Ishikawa (cell line): ENCODE data around the gene RFX8.

Source experiments
- CEBPB ChIP-seq: IDR thresholded peaks from 2 replicates; pipeline ENCODE4 v1.6.1; 2012
- CREB1 ChIP-seq: IDR thresholded peaks from 2 replicates; pipeline ENCODE4 v1.6.1; 2012; ENCODE audit warnings: low read depth
- EGR1 ChIP-seq: IDR thresholded peaks from 2 replicates; pipeline ENCODE4 v1.6.1; 2012
- EP300 ChIP-seq: IDR thresholded peaks from 2 replicates; pipeline ENCODE4 v1.6.1; 2012; ENCODE audit warnings: borderline replicate concordance
- FOXM1 ChIP-seq: IDR thresholded peaks from 2 replicates; pipeline ENCODE4 v1.6.1; 2012; ENCODE audit warnings: low read depth, borderline replicate concordance
- NFIC ChIP-seq: IDR thresholded peaks from 2 replicates; pipeline ENCODE4 v1.6.1; 2012
- RAD21 ChIP-seq: IDR thresholded peaks from 2 replicates; pipeline ENCODE4 v1.6.1; 2012; ENCODE audit warnings: low read depth
- TAF1 ChIP-seq: IDR thresholded peaks from 2 replicates; pipeline ENCODE4 v1.6.1; 2012; ENCODE audit warnings: low read depth, mild to moderate bottlenecking
- TCF12 ChIP-seq: IDR thresholded peaks from 2 replicates; pipeline ENCODE4 v1.6.1; 2012; ENCODE audit warnings: low read depth
- TEAD4 ChIP-seq: IDR thresholded peaks from 2 replicates; pipeline ENCODE4 v1.6.1; 2012
- USF1 ChIP-seq: IDR thresholded peaks from 2 replicates; pipeline ENCODE4 v1.6.1; 2012
- YY1 ChIP-seq: IDR thresholded peaks from 2 replicates; pipeline ENCODE4 v1.6.1; 2012; ENCODE audit warnings: low read depth
- ZBTB7A ChIP-seq: IDR thresholded peaks from 2 replicates; pipeline ENCODE4 v1.6.1; 2012; ENCODE audit warnings: low read depth
- TF ChIP-seq, protein P1 (sequence below): IDR thresholded peaks from 2 replicates; pipeline ENCODE4 v1.6.1; 2012
- TF ChIP-seq, protein P2 (sequence below): IDR thresholded peaks from 2 replicates; pipeline ENCODE4 v1.6.1; 2012; ENCODE audit warnings: low read depth, mild to moderate bottlenecking

Gene RFX8

GRCh38 chr2:101477556-101477955 lies 2.6 kb upstream of the RFX8 start:
- no peak for TF ChIP-seq CREB1
- no peak for TF ChIP-seq TAF1
- TF ChIP-seq CEBPB = no peak
- no peak for TF ChIP-seq RAD21
- no peak for TF ChIP-seq EP300
- TF ChIP-seq, protein P1, sequence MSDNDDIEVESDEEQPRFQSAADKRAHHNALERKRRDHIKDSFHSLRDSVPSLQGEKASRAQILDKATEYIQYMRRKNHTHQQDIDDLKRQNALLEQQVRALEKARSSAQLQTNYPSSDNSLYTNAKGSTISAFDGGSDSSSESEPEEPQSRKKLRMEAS = no peak
- TF ChIP-seq YY1 = no peak
- no peak for TF ChIP-seq USF1
- TF ChIP-seq NFIC = no peak
- no peak for TF ChIP-seq FOXM1
- TF ChIP-seq, protein P2, sequence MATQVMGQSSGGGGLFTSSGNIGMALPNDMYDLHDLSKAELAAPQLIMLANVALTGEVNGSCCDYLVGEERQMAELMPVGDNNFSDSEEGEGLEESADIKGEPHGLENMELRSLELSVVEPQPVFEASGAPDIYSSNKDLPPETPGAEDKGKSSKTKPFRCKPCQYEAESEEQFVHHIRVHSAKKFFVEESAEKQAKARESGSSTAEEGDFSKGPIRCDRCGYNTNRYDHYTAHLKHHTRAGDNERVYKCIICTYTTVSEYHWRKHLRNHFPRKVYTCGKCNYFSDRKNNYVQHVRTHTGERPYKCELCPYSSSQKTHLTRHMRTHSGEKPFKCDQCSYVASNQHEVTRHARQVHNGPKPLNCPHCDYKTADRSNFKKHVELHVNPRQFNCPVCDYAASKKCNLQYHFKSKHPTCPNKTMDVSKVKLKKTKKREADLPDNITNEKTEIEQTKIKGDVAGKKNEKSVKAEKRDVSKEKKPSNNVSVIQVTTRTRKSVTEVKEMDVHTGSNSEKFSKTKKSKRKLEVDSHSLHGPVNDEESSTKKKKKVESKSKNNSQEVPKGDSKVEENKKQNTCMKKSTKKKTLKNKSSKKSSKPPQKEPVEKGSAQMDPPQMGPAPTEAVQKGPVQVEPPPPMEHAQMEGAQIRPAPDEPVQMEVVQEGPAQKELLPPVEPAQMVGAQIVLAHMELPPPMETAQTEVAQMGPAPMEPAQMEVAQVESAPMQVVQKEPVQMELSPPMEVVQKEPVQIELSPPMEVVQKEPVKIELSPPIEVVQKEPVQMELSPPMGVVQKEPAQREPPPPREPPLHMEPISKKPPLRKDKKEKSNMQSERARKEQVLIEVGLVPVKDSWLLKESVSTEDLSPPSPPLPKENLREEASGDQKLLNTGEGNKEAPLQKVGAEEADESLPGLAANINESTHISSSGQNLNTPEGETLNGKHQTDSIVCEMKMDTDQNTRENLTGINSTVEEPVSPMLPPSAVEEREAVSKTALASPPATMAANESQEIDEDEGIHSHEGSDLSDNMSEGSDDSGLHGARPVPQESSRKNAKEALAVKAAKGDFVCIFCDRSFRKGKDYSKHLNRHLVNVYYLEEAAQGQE = no peak
- TF ChIP-seq TEAD4 = no peak
- TF ChIP-seq ZBTB7A = no peak
- TF ChIP-seq EGR1 = no peak
- no peak for TF ChIP-seq TCF12

DNA sequence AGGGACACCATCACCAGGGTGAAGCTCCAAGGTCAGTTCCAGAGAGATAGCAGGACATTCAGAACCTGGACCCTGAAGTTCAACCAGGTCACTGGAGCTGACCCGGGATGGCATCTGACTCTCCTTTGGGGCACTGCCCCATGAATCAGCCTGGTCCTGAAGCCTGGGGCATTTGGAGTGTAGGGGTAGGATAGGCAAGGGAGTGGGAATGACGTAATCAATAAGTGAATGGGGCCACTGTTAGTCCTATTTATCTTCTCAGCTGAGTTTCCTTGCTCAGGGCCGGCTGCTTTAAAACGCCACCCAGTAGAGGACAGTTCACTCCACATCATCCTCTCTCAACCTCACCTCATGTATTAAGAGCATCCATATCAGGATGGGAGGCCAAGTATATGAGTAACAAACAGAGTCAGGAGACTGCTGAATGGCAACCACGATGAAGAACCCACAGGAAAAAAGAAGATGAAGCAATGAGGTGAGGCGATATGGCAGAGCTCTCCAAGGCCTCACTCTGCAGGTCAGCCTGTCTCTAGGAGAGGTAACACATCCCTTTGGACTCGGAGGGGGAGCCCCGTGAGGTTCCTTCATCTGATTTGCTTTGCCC lies 1.8 kb upstream of the RFX8 start:
- TF ChIP-seq ZBTB7A (no peak), CEBPB (no peak), FOXM1 (no peak), CREB1 (no peak), RAD21 (no peak), USF1 (no peak)
- TF ChIP-seq, protein P1 = no peak
- TF ChIP-seq, protein P2 = no peak

DNA sequence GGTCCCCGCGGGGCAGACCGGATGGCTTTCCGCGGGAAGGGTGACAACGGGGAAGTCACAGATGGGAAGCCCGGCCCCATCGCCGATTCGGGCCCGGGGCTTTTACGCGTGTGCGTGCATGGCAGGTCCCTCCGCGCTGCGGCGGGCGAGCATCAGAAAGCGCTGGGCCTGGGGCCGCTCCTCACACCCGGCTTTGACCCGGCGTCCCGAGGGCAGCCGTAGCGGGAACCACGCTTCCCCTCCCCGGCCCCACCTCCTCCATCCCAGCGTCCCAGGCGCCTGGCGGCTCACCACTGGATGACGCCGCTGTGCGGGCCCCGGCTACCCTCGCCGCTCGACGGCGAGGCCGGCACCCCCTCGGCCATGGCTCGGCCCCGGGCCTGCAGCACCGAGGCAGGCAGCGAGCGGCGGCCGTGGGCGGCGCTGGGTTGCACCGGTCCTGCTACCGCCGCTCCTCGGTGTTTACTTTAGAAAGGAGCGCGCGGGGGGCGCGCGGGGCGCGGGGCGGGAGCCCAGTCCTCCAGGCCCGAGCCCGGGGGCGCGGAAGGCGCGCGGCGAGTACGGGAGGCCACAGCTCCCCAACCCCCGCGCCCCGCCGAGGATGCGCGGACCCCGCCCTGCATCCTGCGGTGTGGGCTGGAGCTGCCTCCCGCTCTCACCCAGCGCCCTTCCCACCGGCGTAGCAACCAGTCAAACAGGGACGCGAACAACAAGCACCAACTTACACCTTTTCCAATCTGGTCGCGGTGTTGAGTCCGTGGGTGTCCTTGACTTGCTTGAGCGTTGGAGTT lies 806 bp downstream of the RFX8 start:
- TF ChIP-seq TCF12 (no peak), FOXM1 (no peak), ZBTB7A (no peak), RAD21 (no peak), NFIC (no peak), TEAD4 (no peak), TAF1 (no peak)
- TF ChIP-seq, protein P1 = peak; percentile 29; the same call in 1 of the 2 replicates

DNA sequence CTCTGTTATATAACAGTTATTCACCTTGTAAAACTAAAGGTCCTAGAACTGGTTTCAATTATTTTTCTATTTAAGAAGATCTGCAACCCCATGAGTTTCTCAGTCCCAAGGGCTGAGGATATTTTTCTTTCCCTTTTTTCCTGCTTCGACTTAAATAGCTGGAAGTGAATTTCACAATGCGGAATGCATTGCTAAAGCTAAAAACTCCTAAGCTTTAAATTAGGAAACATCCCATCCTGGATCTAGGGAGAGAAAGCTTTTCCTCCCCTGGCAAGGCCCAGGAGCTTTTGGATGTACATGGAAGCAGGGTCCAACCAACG lies 1.4 kb downstream of the RFX8 start:
- TF ChIP-seq ZBTB7A (no peak), CEBPB (no peak), TEAD4 (no peak)
- TF ChIP-seq, protein P1 = no peak

DNA sequence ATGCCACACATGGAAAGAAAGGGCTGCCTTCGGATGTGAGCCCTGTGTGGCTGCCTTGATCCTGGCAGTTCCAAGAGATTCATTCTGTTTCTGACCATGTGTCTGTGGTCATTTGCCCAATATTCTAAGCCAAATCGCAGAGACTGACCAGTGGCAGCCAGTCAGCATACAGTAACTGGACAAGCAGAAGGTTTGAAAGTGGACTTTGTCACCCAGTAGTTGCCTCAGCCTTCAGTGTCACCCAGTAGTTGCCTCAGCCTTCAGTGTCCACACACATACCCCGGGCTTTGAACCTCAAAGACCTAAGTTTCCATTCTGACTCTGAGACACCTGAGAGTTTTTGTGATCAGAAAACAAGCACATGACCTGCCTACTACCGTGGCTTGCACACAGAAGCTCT lies 5.0 kb downstream of the RFX8 start:
- TF ChIP-seq, protein P2 = no peak
- no peak for TF ChIP-seq TAF1
- no peak for TF ChIP-seq EP300
- TF ChIP-seq YY1 = no peak
- TF ChIP-seq NFIC = no peak
- TF ChIP-seq CREB1 = no peak
- TF ChIP-seq TCF12 = no peak
- TF ChIP-seq ZBTB7A = no peak
- no peak for TF ChIP-seq TEAD4
- no peak for TF ChIP-seq EGR1
- no peak for TF ChIP-seq RAD21
- TF ChIP-seq FOXM1 = no peak
- no peak for TF ChIP-seq USF1
- TF ChIP-seq CEBPB = no peak
- TF ChIP-seq, protein P1 = no peak
